ENCODE results near the gene KSR1. TPM values are rescaled to one million over a fixed set of nuclear protein-coding genes. Genes with fewer than 3 reads are reported as not detected.
"Not testable (repeated sequence)": the region's sequence is repeated elsewhere in the genome, so short reads cannot be mapped to it uniquely, and the experiment has no call there.

The KSR1 gene
- total RNA-seq, 4 donors from 2014 or later: 26.6 to 64.4 (median 42.2) TPM

GRCh38 chr17:27646232-27646631 is 190.0 kb downstream of the KSR1 start:
- no peak for DNase-seq
- no peak for TF ChIP-seq POLR2A (IDR thresholded peaks at IDR 0.05)
- TF ChIP-seq CTCF (IDR thresholded peaks at IDR 0.05): no peak
- no peaks in the 10 kb centered on the region for H3K9me3 ChIP-seq
- peak overlapping the region in 1 of 4 donors; percentile 54 for H3K27ac ChIP-seq
- H3K4me3 ChIP-seq: no peak overlapping the region
- peaks cover 0 to 36% (median 0%) of the 10 kb centered on the region in 3 donors for H3K36me3 ChIP-seq
- H3K27me3 ChIP-seq: no peaks in the 10 kb centered on the region
- H3K4me1 ChIP-seq: peaks cover 0 to 30% (median 0%) of the 10 kb centered on the region in 4 donors

- Histone ChIP-seq H3K9me3 (no peaks in the 10 kb centered on the region), H3K4me1 (peaks cover 0 to 30% (median 0%) of the 10 kb centered on the region in 4 donors), H3K27ac (peak overlapping the region in 3 of 4 donors; percentile 11 to 64 (median 54)), H3K27me3 (no peaks in the 10 kb centered on the region), H3K36me3 (peaks cover 0 to 28% (median 0%) of the 10 kb centered on the region in 3 donors), H3K4me3 (no peak overlapping the region)
- TF ChIP-seq POLR2A (IDR thresholded peaks at IDR 0.05): no peak
- TF ChIP-seq CTCF (IDR thresholded peaks at IDR 0.05): peak in 3 of 6 experiments; percentile 26 to 32 (median 31)
- DNase-seq: peak in 2 of 3 donors; percentile 82 to 84
Measured at GRCh38 chr17:27647765-27648164, 191.5 kb downstream of the KSR1 start.

- Histone ChIP-seq H3K36me3 (peaks cover 0 to 17% (median 0%) of the 10 kb centered on the region in 3 donors), H3K4me1 (peaks cover 0 to 30% (median 0%) of the 10 kb centered on the region in 4 donors), H3K27ac (peak overlapping the region in 2 of 4 donors; percentile 54 to 64)
- not testable (repeated sequence) for H3K27me3 ChIP-seq, DNase-seq, H3K9me3 ChIP-seq, H3K4me3 ChIP-seq
Measured at GRCh38 chr17:27649111-27649571, 192.9 kb downstream of the KSR1 start.

GRCh38 chr17:27649929-27650328 is 193.7 kb downstream of the KSR1 start:
- no peak overlapping the region for H3K27ac ChIP-seq
- no peaks in the 10 kb centered on the region for H3K27me3 ChIP-seq
- TF ChIP-seq POLR2A (IDR thresholded peaks at IDR 0.05): no peak
- TF ChIP-seq CTCF (IDR thresholded peaks at IDR 0.05): no peak
- peaks cover 0 to 30% (median 0%) of the 10 kb centered on the region in 4 donors for H3K4me1 ChIP-seq
- H3K9me3 ChIP-seq: no peaks in the 10 kb centered on the region
- DNase-seq: no peak
- no peak overlapping the region for H3K4me3 ChIP-seq
- H3K36me3 ChIP-seq: peaks cover 0 to 16% (median 0%) of the 10 kb centered on the region in 3 donors

- Histone ChIP-seq H3K4me1 (peaks cover 0 to 30% (median 0%) of the 10 kb centered on the region in 4 donors), H3K4me3 (no peak overlapping the region), H3K9me3 (no peaks in the 10 kb centered on the region), H3K27ac (no peak overlapping the region), H3K36me3 (peaks cover 0 to 16% (median 0%) of the 10 kb centered on the region in 3 donors), H3K27me3 (no peaks in the 10 kb centered on the region)
- no peak for TF ChIP-seq POLR2A (IDR thresholded peaks at IDR 0.05)
- TF ChIP-seq CTCF (IDR thresholded peaks at IDR 0.05): no peak
- DNase-seq: no peak
Measured at GRCh38 chr17:27650836-27651235, 194.6 kb downstream of the KSR1 start.

GRCh38 chr17:27651411-27652345 is 195.4 kb downstream of the KSR1 start:
- peak; percentile 57 to 89 (median 72) for DNase-seq
- Histone ChIP-seq H3K27me3 (no peaks in the 10 kb centered on the region), H3K36me3 (peaks cover 0 to 9% (median 0%) of the 10 kb centered on the region in 3 donors), H3K9me3 (no peaks in the 10 kb centered on the region), H3K27ac (no peak overlapping the region), H3K4me1 (peaks cover 0 to 28% (median 0%) of the 10 kb centered on the region in 4 donors), H3K4me3 (no peak overlapping the region)
- TF ChIP-seq POLR2A (IDR thresholded peaks at IDR 0.05) (no peak), CTCF (IDR thresholded peaks at IDR 0.05) (peak; percentile 77 to 94 (median 90))

- H3K36me3 ChIP-seq, H3K27me3 ChIP-seq, DNase-seq, H3K9me3 ChIP-seq, H3K27ac ChIP-seq, H3K4me3 ChIP-seq: not testable (repeated sequence)
- H3K4me1 ChIP-seq: peaks cover 0 to 10% (median 0%) of the 10 kb centered on the region in 4 donors
Measured at GRCh38 chr17:27653449-27653971, 197.3 kb downstream of the KSR1 start.

Data from Peyer's patch (tissue), 4 donors.